K562 (cell line): Measurements from ENCODE around the gene MBD6. TPM values are rescaled to one million over a fixed set of nuclear protein-coding genes. Genes with fewer than 3 reads are reported as not detected.
A peak's percentile ranks its signal among the peaks of the same experiment; 100 is the strongest.

Source experiments
- ATAC-seq: fragments of 200-7000 bp; cut with Tn5 transposase; 3 replicates; pipeline ENCODE4 v1.9.1; 2020; ENCODE audit warnings: moderate library complexity
- BruUV-seq: library from RNA; stranded (reverse); fragments of 400-500 nt; replicated peaks from 2 replicates; lab custom pipeline; 2021; lab: Mats Ljungman, UMichigan
- CTCF ChIA-PET: fragments of 300-600 bp; formaldehyde crosslinking; extraction: SDS; loops from one replicate; lab custom pipeline; 2021; ENCODE audit warnings: low intra/inter-chr PET ratio; lab: Yijun Ruan, JAX
- POLR2A ChIA-PET: fragments of 300-600, 350-650 bp; sonication (Branson Sonifier 250); formaldehyde crosslinking; extraction: SDS; loops from one replicate; lab custom pipeline; 2021; ENCODE audit warnings: antibody characterized with exemption, inconsistent platforms; lab: Yijun Ruan, JAX
- DNase-seq, 4 experiments: peaks; one replicate each; pipeline versions ENCODE4 v3.0.0 to v3.0.0-alpha.2; 2011 to 2018; ENCODE audit warnings: low spot score in 3 of 4, mixed read lengths in 3 of 4; ENCODE audit errors: extremely low read depth in 1 of 4
- FAIRE-seq: peaks from 2 replicates; lab custom pipeline; 2011; peaks lifted over from hg19 to GRCh38; lab: Jason Lieb, UNC
- H2AFZ ChIP-seq: 2 replicates; pipeline ENCODE4 v1.6.0; 2011; ENCODE audit warnings: low read depth, low read length, control low read depth, inconsistent platforms
- H3K27ac ChIP-seq: fragments of 200-600 bp; 3 replicates; pipeline ENCODE4 v1.8.0; 2011; ENCODE audit warnings: low read depth, mild to moderate bottlenecking, control low read depth, inconsistent platforms, low read length, moderate library complexity, mixed read lengths; ENCODE audit errors: extremely low read depth
- H3K27me3 ChIP-seq, 2 experiments: fragments of 300-600 bp in 1 of 2; 2 replicates in 1 of 2; 3 replicates in 1 of 2; pipeline versions ENCODE4 v1.6.0 to v1.8.0; 2011; ENCODE audit warnings: inconsistent platforms in 2 of 2, low read length in 2 of 2, mild to moderate bottlenecking in 1 of 2, mixed read lengths in 1 of 2, moderate library complexity in 1 of 2; ENCODE audit not compliant: control insufficient read depth in 2 of 2, insufficient read depth in 2 of 2
- H3K36me3 ChIP-seq: fragments of 300-600 bp; 3 replicates; pipeline ENCODE4 v1.8.0; 2011; ENCODE audit warnings: mild to moderate bottlenecking, low read length, inconsistent platforms; ENCODE audit not compliant: control insufficient read depth, insufficient read depth
- H3K4me1 ChIP-seq, 2 experiments: fragments of 200-600 bp in 1 of 2; replicated peaks in 1 of 2; 2 replicates in 1 of 2; 3 replicates in 1 of 2; pipeline versions ENCODE4 v1.5.1 to v1.8.0; 2011; ENCODE audit warnings: inconsistent platforms in 2 of 2, low read length in 2 of 2, mild to moderate bottlenecking in 1 of 2, mixed read lengths in 1 of 2, moderate library complexity in 1 of 2; ENCODE audit not compliant: control insufficient read depth in 2 of 2, insufficient read depth in 2 of 2
- H3K4me2 ChIP-seq: 2 replicates; pipeline ENCODE4 v1.6.1; 2011; ENCODE audit warnings: low read length, control low read depth, inconsistent platforms, mixed read lengths; ENCODE audit not compliant: insufficient read depth
- H3K4me3 ChIP-seq: fragments of 200-600 bp; sonication (generic), shearing (Covaris generic); 2 replicates; pipeline ENCODE4 v1.5.1; 2016; ENCODE audit warnings: control low read depth, inconsistent platforms
- H3K79me2 ChIP-seq: fragments of 200-600 bp; 3 replicates; pipeline ENCODE4 v1.8.0; 2011; ENCODE audit warnings: low read length, inconsistent platforms; ENCODE audit not compliant: control insufficient read depth, insufficient read depth
- H3K9ac ChIP-seq, 2 experiments: 2 replicates each; pipeline versions ENCODE4 v1.6.0 to v1.6.1; 2011; ENCODE audit warnings: low read depth in 2 of 2, low read length in 2 of 2, control low read depth in 1 of 2, inconsistent platforms in 1 of 2, mild to moderate bottlenecking in 1 of 2, mixed read lengths in 1 of 2; ENCODE audit not compliant: insufficient read depth in 1 of 2
- H3K9me1 ChIP-seq: one replicate; pipeline ENCODE4 v1.6.0; 2011; ENCODE audit warnings: inconsistent platforms, mild to moderate bottlenecking, low read length, moderate library complexity; ENCODE audit not compliant: control insufficient read depth, insufficient read depth
- H3K9me3 ChIP-seq: replicated peaks from 2 replicates; pipeline ENCODE4 v1.5.1; 2011; ENCODE audit warnings: low read depth, low read length, inconsistent platforms; ENCODE audit not compliant: control insufficient read depth, insufficient read depth
- H4K20me1 ChIP-seq: replicated peaks from 2 replicates; pipeline ENCODE4 v1.6.1; 2011; ENCODE audit warnings: low read length, inconsistent platforms, mixed read lengths; ENCODE audit not compliant: control insufficient read depth, insufficient read depth
- CEBPG ChIP-seq, 3 experiments: fragments of 200-800 bp in 1 of 3; sonication (Bioruptor generic) in 1 of 3; sonication (generic) in 1 of 3; formaldehyde crosslinking in 1 of 3; IDR thresholded peaks in 2 of 3; conservative IDR thresholded peaks in 1 of 3; 2 replicates each; pipeline versions ENCODE4 v1.6.1 to v1.8.0; 2016 to 2022; ENCODE audit warnings: missing compliant biosample characterization in 2 of 3, missing genetic modification characterization in 2 of 3, mild to moderate bottlenecking in 1 of 3, missing genetic modification reagents in 1 of 3
- DMBX1 ChIP-seq: fragments of 250-450 bp; sonication (Bioruptor Pico); IDR thresholded peaks from 2 replicates; pipeline ENCODE4 v1.8.0; 2022; ENCODE audit warnings: inconsistent platforms, mild to moderate bottlenecking, moderate library complexity, borderline replicate concordance
- FOXA3 ChIP-seq, 2 experiments: fragments of 450-650 bp in 1 of 2; sonication (generic) in 1 of 2; formaldehyde crosslinking; IDR thresholded peaks in 1 of 2; conservative IDR thresholded peaks in 1 of 2; 2 replicates each; pipeline versions ENCODE4 v1.4.0 to v1.8.0; 2020 to 2022; ENCODE audit warnings: mild to moderate bottlenecking in 2 of 2, missing genetic modification reagents in 1 of 2
- GTF2F1 ChIP-seq: IDR thresholded peaks from 2 replicates; pipeline ENCODE4 v1.6.1; 2011; ENCODE audit warnings: low read depth, low read length, improper control_type of control experiment
- HMG20A ChIP-seq: fragments of 450-650 bp; formaldehyde crosslinking; conservative IDR thresholded peaks from 2 replicates; pipeline ENCODE4 v1.4.0; 2020; ENCODE audit warnings: mild to moderate bottlenecking, mixed read lengths
- HNRNPL ChIP-seq: fragments of 200-400 bp; formaldehyde crosslinking; IDR thresholded peaks from 2 replicates; pipeline ENCODE4 v1.6.1; 2017; ENCODE audit warnings: low read depth, mild to moderate bottlenecking, low read length
- NR2C1 ChIP-seq, 2 experiments: fragments of 450-650 bp; IDR thresholded peaks; 2 replicates each; pipeline ENCODE4 v1.6.1; 2017; ENCODE audit warnings: mild to moderate bottlenecking in 2 of 2, antibody characterized with exemption in 1 of 2, inconsistent platforms in 1 of 2, missing compliant biosample characterization in 1 of 2, missing genetic modification characterization in 1 of 2
- TCF7 ChIP-seq: sonication (generic); IDR thresholded peaks from 2 replicates; pipeline ENCODE4 v1.6.1; 2016; ENCODE audit warnings: antibody characterized with exemption, borderline replicate concordance
- ZNF740 ChIP-seq, 3 experiments: fragments of 200-800 bp in 1 of 3; sonication (Bioruptor generic) in 1 of 3; sonication (generic) in 1 of 3; formaldehyde crosslinking in 1 of 3; IDR thresholded peaks; 2 replicates each; pipeline versions ENCODE4 v1.6.1 to v1.8.0; 2016 to 2022; ENCODE audit warnings: mild to moderate bottlenecking in 2 of 3, missing compliant biosample characterization in 2 of 3, missing genetic modification characterization in 2 of 3, missing genetic modification reagents in 1 of 3
- WGBS: fragments of 100-300 bp; shearing (Covaris generic); methylation state at CpG from one replicate; pipeline ENCODE4 v1.1.6; 2016; ENCODE audit warnings: low coverage, mixed read lengths; ENCODE audit not compliant: insufficient coverage; ENCODE audit errors: missing lambda C conversion rate; 5-methylcytosine and 5-hydroxymethylcytosine counted together
- in situ Hi-C: fragments of 300-500 bp; cut with MboI; formaldehyde crosslinking; loops from 4 replicates; pipeline ENCODE4 v1.15.0; 2018; ENCODE audit warnings: inconsistent platforms, mixed read lengths
- intact Hi-C: fragments of 100-400 bp; cut with micrococcal nuclease; formaldehyde crosslinking; loops from 2 replicates; pipeline ENCODE4 v1.14.2; 2022
- polyA plus RNA-seq, 8 experiments: library from polyadenylated mRNA; depleted of rRNA in 4 of 8; stranded (reverse) in 5 of 8; unstranded in 3 of 8; fragments of >200 nt; fragmentation: Nextera tagmentation in 2 of 8; fragmentation: Illumina TruSeq in 1 of 8; extraction: Ambion mirVana in 2 of 8; extraction: Trizol in 1 of 8; gene quantifications; 2 replicates each; pipeline versions ENCODE4 v1.2.1 to v1.2.3, GENCODE V29; 2011 to 2014; ENCODE audit warnings: inconsistent platforms in 1 of 8, missing spikeins in 1 of 8
- total RNA-seq, 7 experiments: library from RNA; depleted of rRNA in 6 of 7; stranded (reverse); fragments of >200 nt in 6 of 7; fragmentation: Illumina TruSeq in 2 of 7; extraction: Trizol in 2 of 7; gene quantifications; 2 replicates each; pipeline versions ENCODE4 v1.2.1 to v1.2.3, GENCODE V29; 2011 to 2021; ENCODE audit warnings: low replicate concordance in 1 of 7
- TF ChIP-seq, protein P1 (sequence below), 2 experiments: fragments of 450-650 bp; IDR thresholded peaks; 2 replicates each; pipeline ENCODE4 v1.6.1; 2018; ENCODE audit warnings: mild to moderate bottlenecking in 2 of 2, low read depth in 1 of 2; ENCODE audit not compliant: partially characterized antibody in 2 of 2

MBD6 gene
- total and polyA plus RNA-seq, 9 of the 15 experiments (the other 6 are each of a cell fraction or from before 2014, with no cell fraction given): 2.0 to 54.8 (median 3.8) TPM

- Histone ChIP-seq H3K27ac (peak overlapping the region; percentile 59; the same call in 1 of the 3 replicates), H3K36me3 (peaks cover 88% of the 10 kb centered on the region), H3K4me1 (peaks cover 6 to 21% of the 10 kb centered on the region in 2 experiments), H3K9me1 (peaks cover 7% of the 10 kb centered on the region), H3K9me3 (no peaks in the 10 kb centered on the region), H3K4me2 (0 out of 2 replicates have a peak overlapping the region, but pooled peaks have one; percentile 9), H3K27me3 (no peaks in the 10 kb centered on the region), H3K79me2 (peaks cover 41% of the 10 kb centered on the region), H3K9ac (no peak overlapping the region), H2AFZ (no peak overlapping the region), H3K4me3 (no peak overlapping the region), H4K20me1 (peaks cover 52% of the 10 kb centered on the region)
- ATAC-seq (peak; percentile 7), FAIRE-seq (no peak), DNase-seq (peak in 1 of 4 experiments; percentile 48)
- in situ Hi-C loops (no loop called here), intact Hi-C loops (no loop called here)
- BruUV-seq: TSS peak; percentile 26
- POLR2A ChIA-PET: interaction anchor here (0.7 to 10.1 kb wide), 23 partner anchors 8 to 271 kb away, joined by 3 to 184 read pairs (median 4); partner anchors contain the start of genes ARHGEF25 and DCTN2
- CTCF ChIA-PET: no interaction called here
- 55% methylated on average over 11 of the region's 11 CpGs for WGBS
- TF ChIP-seq TCF7: no peak
- 0 out of 2 replicates have a peak, but pooled peaks have one; percentile 17 for TF ChIP-seq HMG20A (CRISPR knock-in tag)
- no peak for TF ChIP-seq GTF2F1
- no peak for TF ChIP-seq NR2C1 (IDR thresholded peaks at IDR 0.05)
- no peak for TF ChIP-seq NR2C1 (tag; IDR thresholded peaks at IDR 0.05)
- TF ChIP-seq ZNF740 (CRISPR knock-in tag; IDR thresholded peaks at IDR 0.05): 0 out of 2 replicates have a peak, but pooled peaks have one; percentile 25
- TF ChIP-seq ZNF740 (tag; IDR thresholded peaks at IDR 0.05): no peak
- 0 out of 2 replicates have a peak, but pooled peaks have one; percentile 33 for TF ChIP-seq DMBX1 (CRISPR knock-in tag)
- 0 out of 4 replicates have a peak, but pooled peaks of 1 of the 2 experiments have one; percentile 23 for TF ChIP-seq FOXA3 (CRISPR knock-in tag; conservative IDR thresholded peaks at IDR 0.05 in 1 of 2, IDR thresholded peaks at IDR 0.05 in 1 of 2)
- TF ChIP-seq HNRNPL: no peak
- TF ChIP-seq, protein P1, sequence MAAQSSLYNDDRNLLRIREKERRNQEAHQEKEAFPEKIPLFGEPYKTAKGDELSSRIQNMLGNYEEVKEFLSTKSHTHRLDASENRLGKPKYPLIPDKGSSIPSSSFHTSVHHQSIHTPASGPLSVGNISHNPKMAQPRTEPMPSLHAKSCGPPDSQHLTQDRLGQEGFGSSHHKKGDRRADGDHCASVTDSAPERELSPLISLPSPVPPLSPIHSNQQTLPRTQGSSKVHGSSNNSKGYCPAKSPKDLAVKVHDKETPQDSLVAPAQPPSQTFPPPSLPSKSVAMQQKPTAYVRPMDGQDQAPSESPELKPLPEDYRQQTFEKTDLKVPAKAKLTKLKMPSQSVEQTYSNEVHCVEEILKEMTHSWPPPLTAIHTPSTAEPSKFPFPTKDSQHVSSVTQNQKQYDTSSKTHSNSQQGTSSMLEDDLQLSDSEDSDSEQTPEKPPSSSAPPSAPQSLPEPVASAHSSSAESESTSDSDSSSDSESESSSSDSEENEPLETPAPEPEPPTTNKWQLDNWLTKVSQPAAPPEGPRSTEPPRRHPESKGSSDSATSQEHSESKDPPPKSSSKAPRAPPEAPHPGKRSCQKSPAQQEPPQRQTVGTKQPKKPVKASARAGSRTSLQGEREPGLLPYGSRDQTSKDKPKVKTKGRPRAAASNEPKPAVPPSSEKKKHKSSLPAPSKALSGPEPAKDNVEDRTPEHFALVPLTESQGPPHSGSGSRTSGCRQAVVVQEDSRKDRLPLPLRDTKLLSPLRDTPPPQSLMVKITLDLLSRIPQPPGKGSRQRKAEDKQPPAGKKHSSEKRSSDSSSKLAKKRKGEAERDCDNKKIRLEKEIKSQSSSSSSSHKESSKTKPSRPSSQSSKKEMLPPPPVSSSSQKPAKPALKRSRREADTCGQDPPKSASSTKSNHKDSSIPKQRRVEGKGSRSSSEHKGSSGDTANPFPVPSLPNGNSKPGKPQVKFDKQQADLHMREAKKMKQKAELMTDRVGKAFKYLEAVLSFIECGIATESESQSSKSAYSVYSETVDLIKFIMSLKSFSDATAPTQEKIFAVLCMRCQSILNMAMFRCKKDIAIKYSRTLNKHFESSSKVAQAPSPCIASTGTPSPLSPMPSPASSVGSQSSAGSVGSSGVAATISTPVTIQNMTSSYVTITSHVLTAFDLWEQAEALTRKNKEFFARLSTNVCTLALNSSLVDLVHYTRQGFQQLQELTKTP (IDR thresholded peaks at IDR 0.05; ENCODE audit: low read depth in 1 of 2, partially characterized antibody in 2 of 2): peak in 1 of 2 experiments; percentile 4
- TF ChIP-seq CEBPG (CRISPR knock-in tag; IDR thresholded peaks at IDR 0.05): no peak
- TF ChIP-seq CEBPG (tag; conservative IDR thresholded peaks at IDR 0.05 in 1 of 2, IDR thresholded peaks at IDR 0.05 in 1 of 2): peak in 1 of 2 experiments; percentile 14; a peak in 1 of 4 replicates
Measured at GRCh38 chr12:57515934-57516541, 6.6 kb upstream of the MBD6 start.
